ENCODE data around the gene DLG1.

DNA sequence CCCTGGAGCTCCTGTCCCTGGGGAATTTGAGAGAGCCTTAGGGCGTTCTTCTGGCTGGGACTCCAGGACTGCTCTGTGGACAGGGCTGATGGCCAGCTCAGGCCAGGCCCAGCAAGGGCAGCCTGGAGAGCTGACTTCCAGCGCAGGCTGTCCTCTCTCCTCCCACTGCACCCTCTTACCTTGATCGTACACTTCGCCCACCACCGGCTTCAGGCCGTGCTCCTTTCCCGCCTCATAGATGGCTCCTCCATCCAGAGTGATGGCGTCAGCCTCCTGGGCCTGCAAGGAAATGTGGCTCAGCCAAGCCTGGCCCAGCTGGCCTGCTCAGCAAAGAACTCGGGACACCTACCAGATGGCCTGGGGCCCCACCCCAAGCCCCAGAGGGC, 271.9 kb downstream of the DLG1 start:
- TF ChIP-seq, protein P1, sequence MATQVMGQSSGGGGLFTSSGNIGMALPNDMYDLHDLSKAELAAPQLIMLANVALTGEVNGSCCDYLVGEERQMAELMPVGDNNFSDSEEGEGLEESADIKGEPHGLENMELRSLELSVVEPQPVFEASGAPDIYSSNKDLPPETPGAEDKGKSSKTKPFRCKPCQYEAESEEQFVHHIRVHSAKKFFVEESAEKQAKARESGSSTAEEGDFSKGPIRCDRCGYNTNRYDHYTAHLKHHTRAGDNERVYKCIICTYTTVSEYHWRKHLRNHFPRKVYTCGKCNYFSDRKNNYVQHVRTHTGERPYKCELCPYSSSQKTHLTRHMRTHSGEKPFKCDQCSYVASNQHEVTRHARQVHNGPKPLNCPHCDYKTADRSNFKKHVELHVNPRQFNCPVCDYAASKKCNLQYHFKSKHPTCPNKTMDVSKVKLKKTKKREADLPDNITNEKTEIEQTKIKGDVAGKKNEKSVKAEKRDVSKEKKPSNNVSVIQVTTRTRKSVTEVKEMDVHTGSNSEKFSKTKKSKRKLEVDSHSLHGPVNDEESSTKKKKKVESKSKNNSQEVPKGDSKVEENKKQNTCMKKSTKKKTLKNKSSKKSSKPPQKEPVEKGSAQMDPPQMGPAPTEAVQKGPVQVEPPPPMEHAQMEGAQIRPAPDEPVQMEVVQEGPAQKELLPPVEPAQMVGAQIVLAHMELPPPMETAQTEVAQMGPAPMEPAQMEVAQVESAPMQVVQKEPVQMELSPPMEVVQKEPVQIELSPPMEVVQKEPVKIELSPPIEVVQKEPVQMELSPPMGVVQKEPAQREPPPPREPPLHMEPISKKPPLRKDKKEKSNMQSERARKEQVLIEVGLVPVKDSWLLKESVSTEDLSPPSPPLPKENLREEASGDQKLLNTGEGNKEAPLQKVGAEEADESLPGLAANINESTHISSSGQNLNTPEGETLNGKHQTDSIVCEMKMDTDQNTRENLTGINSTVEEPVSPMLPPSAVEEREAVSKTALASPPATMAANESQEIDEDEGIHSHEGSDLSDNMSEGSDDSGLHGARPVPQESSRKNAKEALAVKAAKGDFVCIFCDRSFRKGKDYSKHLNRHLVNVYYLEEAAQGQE (IDR thresholded peaks at IDR 0.05; ENCODE audit: insufficient read depth in 1 of 2, low read depth in 2 of 2, low read length in 2 of 2): no peak
- TF ChIP-seq FOXP2 (optimal IDR thresholded peaks at IDR 0.05; ENCODE audit: borderline replicate concordance, extremely low read depth, extremely low read length, insufficient read depth): no peak
- TF ChIP-seq POLR2AphosphoS5 (IDR thresholded peaks at IDR 0.05; ENCODE audit: low read depth, low read length): no peak
- TF ChIP-seq TAF1 (IDR thresholded peaks at IDR 0.05; ENCODE audit: borderline replicate concordance, insufficient read depth, low read length): no peak
